Fibroblast of pulmonary artery (primary cell): ENCODE measurements around the gene HNF4A.
A peak's percentile ranks its signal among the peaks of the same experiment; 100 is the strongest.

ENCODE experiments used
- DNase-seq: peaks from one replicate; pipeline ENCODE4 v3.0.0-alpha.2; 2010; ENCODE audit warnings: low read depth
- H3K4me3 ChIP-seq: replicated peaks from 2 replicates; pipeline ENCODE4 v1.5.1; 2011; ENCODE audit warnings: low read depth, mild to moderate bottlenecking, control low read depth, low read length, moderate library complexity
- CTCF ChIP-seq: IDR thresholded peaks from 2 replicates; pipeline ENCODE4 v1.5.1; 2011; ENCODE audit warnings: mild to moderate bottlenecking, control low read depth, low read length, inconsistent platforms; ENCODE audit errors: missing control alignments

Gene HNF4A

DNA sequence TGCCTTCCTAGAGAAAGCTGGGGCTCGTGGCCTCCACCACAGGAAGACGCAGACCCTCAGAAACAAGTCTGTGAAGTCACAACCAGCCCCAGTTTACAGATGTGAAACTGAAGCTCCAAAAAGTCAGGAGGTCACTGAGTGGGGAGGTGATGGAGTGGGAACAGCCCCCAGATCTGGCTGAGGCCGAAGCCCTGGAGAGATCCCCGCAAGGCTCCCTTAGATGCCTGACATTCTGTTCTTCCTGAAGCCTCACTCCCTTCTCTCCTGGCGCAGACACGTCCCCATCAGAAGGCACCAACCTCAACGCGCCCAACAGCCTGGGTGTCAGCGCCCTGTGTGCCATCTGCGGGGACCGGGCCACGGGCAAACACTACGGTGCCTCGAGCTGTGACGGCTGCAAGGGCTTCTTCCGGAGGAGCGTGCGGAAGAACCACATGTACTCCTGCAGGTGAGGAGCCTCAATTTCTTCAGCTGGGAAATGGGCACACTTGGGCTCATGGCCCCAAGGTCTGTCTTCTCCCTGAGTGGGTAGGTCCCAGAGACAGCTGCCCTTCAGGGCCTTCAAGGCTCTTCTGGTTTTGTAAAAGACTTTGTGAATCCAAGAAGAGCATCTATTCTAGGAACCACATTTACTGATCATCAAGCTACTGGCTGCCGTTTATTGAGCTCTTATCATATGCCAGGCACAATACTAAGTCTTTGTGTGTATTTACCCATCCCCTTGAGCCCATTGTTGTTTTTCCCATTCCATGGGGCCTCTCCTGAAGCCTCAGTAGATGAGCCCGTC lies 50.5 kb downstream of the HNF4A start:
- no peak for TF ChIP-seq CTCF
- DNase-seq, result no peak
- no peak overlapping the region for H3K4me3 ChIP-seq

- DNase-seq, result no peak
- TF ChIP-seq CTCF, result no peak
- H3K4me3 ChIP-seq, result no peak overlapping the region
Observed at GRCh38 chr20:44406572-44407137, 51.2 kb downstream of the HNF4A start.

DNA sequence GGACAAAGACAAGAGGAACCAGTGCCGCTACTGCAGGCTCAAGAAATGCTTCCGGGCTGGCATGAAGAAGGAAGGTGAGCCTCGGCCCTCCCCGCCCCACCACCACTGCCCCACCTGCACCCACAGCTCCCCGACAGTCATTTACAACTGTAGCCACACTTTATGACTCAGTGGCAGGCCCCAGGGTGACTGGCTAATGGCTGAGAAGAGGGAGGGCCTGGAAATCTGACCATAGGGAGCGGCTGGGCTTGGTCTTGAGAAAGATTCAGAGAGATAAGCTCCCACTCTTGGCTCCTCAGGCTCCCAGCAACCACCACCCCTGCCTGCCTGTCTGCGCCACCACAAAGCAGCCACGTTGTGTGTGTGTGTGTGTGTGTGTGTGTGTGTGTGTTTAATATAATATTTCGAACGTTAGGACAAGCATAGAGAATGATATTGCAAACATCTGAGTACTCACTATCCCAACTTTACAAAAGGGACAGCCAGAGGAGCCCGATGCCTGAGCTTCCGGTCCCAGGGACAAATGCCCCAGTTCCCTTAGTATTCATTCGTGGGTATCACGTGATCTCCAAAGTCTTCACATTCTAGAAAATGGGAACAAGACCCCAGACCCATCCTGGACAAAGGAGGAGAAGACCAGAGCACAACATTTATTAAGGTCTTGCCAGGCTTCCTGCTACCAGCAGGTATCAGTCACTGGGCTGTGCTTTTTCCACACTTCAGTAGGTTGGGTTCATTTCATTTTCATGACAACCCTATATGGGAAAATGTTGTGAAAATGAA lies 52.1 kb downstream of the HNF4A start:
- no peak overlapping the region for H3K4me3 ChIP-seq
- TF ChIP-seq CTCF, result no peak
- DNase-seq, result peak; percentile 10

- no peak for TF ChIP-seq CTCF
- DNase-seq, result peak; percentile 28
- no peak overlapping the region for H3K4me3 ChIP-seq
Observed at GRCh38 chr20:44409132-44409600, 53.7 kb downstream of the HNF4A start.

DNA sequence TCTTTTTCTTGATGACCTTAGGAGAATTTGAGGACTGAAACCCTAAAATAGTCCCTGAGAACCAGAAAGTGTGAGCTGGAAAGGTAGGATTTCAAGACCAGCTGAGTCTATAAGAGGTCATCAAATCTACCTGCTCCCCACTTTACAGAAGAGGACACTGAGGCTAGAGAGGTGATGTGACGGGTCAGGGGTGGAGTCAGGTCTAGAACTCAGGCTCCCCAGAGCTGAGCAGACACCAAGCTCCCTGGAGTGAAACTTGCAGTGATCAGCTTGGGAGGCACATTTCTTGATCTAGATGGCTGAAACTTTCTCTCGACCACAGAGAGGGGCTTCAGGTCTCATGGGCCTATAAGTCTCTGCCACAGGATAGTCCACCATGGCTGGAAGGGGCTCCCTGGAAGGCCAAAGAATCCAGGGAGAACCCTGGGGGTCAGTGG lies 55.1 kb downstream of the HNF4A start:
- no peak overlapping the region for H3K4me3 ChIP-seq
- no peak for TF ChIP-seq CTCF
- DNase-seq, result no peak

- TF ChIP-seq CTCF, result no peak
- no peak for DNase-seq
- no peak overlapping the region for H3K4me3 ChIP-seq
Observed at GRCh38 chr20:44411020-44411756, 55.7 kb downstream of the HNF4A start.
